NCI-H748 treated with DMSO at 0.1 percent for 48 hours (cell line): ENCODE results near the gene IQCH.
A peak's percentile ranks its signal among the peaks of the same experiment; 100 is the strongest.
"Not testable (repeated sequence)": the region's sequence is repeated elsewhere in the genome, so short reads cannot be mapped to it uniquely, and the experiment has no call there.

Source experiments
- DNase-seq: peaks from one replicate; lab custom pipeline; 2025; lab: John Stamatoyannopoulos, UW

Gene IQCH

DNA sequence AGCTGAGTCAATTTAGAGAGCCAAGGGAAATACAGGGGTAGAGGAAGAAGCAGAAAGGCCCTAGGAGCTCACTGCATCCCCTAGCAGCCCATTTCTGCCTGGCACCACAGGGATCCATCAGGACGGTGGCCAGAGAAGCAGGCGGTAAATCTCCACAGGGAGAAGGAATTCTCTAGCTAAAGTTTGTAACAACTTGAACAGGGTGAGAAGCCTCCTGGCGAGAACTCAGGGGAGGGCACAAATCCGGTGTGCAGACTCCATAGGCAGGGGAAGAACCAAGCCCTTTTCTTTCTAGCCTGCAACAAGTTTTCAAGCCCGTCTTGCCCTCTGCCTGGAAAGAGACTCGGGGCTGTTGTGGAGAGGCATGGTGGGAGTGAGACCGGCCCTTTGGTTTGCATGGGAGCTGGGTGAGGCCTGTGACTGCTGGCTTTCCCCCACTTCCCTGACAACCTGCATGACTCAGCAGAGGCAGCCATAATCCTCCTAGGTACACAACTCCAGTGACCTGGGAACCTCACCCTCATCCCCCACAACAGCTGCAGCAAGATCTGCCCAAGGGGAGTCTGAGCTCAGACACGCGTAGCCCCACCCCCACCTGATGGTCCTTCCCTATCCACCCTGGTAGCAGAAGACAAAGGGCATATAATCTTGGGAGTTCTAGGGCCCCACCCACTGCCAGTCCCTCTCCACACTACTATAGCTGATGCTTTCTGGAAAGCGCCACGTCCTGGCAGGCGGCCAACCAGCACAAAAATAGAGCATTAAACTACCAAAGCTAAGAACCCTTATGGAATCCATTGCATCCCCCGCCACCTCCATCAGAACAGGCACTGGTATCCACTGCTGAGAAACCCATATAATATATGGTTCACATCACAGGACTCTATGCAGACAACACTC, 182.0 kb downstream of the IQCH start:
- peak; percentile 9 for DNase-seq

DNA sequence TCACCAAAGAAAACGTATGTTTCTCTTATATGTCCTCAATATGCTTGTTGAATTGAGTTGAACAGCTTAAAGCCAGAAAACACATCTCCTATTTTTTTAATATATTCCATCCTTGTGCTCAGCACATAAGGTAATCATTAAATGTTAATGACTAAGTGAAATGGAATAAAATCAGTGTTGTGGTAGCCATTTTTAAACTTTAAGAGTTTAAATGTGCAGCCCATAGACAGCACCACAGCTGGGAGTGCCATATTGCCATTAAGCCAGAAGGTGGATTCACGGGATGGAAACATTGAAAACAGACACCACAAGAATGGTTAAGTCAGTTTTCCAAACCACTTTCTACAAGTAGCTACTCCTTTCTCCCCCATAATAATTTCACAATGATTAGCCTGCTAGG, 189.5 kb downstream of the IQCH start:
- no peak for DNase-seq

DNA sequence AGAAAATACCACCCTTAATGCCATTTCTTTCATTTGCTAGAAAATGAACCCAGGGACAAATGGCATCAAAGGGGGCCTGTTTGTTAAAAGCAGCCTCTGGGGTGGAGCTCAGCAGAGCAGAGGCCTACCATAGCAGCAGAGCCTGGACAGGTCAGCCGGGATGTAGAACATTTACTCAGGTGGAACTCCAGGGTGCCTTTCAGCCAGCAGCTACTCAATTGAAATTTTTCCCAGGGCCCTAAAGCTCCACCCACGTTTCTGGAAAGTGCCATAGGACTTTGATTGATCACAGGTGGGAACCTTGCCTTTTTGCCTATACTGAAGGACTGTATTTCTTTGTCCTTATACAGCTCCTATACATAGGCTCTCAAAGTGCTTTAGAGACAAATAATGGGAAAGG, 191.9 kb downstream of the IQCH start:
- DNase-seq, result no peak

DNA sequence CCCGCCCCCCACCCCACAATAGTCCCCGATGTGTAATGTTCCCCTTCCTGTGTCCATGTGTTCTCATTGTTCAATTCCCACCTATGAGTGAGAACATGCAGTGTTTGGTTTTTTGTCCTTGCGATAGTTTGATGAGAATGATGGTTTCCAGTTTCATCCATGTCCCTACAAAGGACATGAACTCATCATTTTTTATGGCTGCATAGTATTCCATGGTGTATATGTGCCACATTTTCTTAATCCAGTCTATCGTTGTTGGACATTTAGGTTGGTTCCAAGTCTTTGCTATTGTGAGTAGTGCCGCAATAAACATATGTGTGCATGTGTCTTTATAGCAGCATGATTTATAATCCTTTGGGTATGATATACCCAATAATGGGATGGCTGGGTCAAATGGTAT, 193.8 kb downstream of the IQCH start:
- not testable (repeated sequence) for DNase-seq

DNA sequence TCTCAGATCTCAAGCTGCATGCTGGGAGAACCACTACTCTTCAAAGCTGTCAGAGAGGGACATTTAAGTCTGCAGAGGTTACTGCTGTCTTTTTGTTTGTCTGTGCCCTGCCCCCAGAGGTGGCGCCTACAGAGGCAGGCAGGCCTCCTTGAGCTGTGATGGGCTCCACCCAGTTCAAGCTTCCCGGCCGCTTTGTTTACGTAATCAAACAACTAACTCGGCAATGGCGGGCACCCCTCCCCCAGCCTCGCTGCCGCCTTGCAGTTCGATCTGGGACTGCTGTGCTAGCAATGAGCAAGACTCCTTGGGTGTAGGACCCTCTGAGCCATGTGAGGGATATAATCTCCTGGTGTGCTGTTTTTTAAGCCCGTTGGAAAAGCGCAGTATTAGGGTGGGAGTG, 199.1 kb downstream of the IQCH start:
- not testable (repeated sequence) for DNase-seq

DNA sequence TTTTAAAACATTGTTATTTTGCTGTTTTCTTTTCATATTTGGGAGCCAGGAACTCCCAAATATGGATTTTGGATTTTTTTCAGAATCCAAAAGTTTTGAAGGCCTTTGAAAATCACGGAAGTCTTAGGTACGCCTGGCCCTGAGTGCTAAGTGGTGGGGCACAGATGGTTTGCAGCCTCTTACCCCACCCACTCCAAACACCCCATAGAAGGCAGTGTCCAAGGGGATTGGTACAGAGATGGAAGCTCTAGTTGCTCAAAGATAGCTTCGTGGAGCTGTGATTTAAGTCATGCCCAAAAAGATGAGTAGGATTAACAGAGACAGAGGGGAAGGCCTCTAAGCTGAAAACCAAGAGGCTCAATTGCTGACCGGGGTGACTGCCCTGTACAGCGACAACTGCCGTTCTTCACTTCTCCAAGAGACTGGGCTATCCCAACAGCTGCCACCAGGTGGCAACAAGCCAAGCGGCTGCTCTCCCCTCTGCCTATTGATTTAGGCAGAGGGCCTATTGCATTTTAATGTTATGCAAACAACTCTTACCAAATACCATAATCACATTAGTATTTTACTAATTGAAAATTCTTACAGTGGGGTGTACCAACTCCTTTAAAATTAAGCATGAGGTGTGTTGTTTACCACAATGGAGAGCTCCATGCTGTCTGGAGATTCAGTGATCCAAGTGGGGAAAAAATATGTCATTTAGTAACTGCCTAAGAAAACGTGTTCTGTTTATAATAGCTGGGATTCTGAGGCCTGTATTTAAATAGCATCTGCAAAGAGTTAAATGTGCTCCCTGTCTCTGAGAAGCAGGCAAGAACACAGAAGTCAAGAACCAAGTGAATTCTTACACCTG, 202.3 kb downstream of the IQCH start:
- DNase-seq, result peak; percentile 43

DNA sequence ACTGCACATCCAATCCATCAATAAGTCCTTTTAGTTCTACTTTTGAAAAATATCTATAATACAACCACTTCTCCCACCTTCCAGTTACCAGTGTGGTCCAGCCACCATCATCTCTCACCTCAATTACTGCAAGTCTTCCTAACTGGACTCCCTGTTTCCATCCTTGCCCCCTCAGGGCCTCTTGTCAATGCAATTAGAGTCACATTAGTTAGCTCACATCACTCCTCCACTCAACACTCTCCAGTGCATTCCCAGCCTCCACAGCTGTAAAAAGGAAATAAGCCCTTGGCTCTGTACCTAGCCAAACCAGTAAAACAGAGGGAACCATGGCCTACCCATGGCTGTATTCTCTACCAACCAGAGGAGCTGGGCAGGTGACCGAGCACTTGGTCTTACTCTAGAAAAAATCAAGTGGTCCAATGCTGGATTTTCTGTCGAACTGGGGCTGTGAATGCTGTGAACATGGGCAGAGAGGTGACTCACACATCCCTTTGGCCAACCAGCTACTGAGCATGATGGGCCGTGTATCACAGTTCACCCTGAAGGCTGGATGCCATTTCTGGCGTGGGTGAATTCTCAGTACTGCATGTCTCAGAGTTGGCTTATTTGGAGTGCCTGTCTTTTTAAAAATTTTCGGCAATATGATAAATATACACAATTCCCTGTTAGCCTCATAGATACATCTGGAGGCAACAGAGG, 203.9 kb downstream of the IQCH start:
- no peak for DNase-seq

DNA sequence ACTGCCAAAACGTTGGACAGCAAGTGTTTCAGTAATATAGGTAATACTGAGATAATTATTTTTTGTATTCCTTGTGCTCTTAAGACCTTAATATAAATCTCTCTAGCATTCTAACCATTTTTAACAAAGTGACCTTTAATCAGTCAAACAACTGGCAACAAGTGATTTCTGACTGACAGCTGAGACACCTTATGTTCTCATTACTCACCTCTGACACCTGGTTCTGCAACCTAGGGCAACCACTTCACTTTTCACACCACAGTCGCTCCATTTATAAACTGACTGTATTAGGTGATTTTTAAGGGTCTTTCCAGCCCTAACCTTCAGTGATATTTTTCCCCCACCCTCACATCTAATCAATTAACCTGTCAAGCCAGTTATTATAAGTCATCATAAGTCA, 205.9 kb downstream of the IQCH start:
- DNase-seq, result no peak

DNA sequence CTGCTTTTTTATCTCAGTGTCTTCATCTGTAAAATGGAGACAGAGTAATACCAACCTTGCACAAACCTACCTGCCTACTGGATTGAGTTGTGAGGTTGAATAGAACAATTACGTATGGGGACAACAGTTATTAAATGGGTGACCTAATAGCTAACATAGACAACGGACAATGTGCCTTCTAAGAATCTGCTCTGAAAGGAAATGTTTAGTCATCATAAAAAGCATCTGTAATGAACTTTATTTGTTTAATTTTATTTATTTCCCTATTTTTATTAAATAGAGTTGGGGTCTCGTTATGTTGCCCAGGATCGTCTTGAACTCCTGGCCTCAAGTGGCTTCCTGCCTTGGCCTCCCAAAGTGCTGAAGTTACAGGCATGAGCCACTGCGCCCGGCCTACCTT, 207.1 kb downstream of the IQCH start:
- no peak for DNase-seq

DNA sequence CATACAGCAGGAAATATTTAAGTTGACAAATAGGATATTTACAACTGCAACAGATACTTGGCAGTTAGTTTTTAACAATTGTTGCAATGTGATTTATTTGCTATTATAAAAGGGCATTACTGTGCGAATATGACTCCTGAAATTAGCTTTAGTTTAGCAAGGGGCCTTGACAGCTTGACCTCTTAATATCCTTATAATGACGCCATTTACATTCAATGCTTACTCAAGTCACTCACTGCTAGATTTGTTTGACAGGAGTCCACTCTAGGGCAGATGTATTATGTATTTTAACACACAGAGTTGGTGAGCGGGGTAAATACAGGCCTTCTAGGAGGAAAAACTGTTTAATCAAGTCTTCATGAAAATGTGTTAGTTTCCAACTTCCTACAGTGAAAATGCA, 208.3 kb downstream of the IQCH start:
- no peak for DNase-seq

DNA sequence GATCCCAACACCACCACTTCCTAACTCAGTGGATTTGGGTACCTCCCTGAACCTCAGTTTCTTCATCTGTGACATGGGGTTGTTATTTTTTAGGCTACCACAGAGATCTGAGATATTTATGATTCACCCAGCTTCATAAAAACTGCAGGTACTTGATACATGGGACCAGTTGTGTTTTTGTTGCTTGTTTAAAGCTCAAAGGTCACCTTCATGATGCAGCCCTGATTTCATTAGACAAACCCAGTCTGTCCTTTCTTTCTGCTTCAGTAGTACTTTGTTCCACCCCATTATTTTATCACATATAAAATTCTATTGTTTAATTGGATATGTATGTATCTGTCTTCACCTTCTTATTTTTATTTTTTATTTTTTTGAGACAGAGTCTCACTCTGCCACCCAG, 208.9 kb downstream of the IQCH start:
- no peak for DNase-seq

DNA sequence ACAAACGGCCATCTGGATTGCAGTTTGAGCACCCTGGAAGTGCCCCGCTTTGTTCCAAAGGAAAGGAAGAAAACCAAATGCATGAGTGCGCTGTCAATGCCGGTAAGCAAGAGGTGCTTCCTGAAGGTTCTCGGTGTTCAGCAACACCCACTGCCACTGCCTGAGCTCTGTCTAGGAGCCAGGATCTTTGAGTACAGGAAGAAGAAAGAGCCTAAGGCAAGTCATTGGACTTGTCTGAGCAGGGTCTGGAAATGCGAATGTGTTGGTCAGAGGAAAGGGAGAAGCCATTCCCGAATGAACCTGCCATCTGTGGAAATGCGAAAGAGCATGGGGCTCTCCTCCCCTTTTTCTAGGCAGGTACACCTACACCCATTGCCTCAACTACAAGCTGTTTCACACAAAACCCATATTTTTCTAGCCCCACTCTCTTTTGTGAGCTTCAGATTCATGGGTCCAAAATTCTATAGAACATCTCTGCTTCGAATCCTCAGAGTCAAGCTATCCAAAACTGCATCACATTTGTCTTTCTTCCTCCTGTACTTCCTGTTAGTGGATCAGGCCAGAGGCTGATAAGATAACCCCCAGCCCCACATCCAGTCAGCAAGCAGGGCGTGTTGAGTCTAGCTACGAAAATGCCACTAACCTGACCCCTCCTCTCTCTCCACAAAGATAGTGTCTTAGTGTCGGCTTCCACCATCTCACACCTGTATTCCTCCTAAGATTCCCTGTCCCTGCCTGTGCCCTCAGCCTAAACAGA, 210.8 kb downstream of the IQCH start:
- no peak for DNase-seq

DNA sequence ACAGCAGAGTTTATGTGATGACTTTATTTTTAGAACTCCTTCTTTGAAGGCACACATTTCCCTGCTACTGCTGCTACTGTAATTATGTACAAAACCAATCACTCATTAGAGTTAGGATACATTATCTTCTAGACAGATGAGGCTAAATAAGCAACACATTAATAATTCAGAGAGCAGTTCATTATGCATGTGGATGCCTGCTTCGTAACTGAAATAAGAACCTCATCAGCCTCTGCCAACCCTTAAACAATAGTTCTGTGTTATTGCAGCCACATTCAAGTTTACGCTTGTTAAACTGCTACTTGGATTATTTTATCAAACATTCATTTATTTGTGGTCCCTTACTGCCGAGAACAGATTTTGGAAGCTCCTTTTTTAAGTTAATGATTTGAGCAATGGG, 213.8 kb downstream of the IQCH start:
- no peak for DNase-seq

DNA sequence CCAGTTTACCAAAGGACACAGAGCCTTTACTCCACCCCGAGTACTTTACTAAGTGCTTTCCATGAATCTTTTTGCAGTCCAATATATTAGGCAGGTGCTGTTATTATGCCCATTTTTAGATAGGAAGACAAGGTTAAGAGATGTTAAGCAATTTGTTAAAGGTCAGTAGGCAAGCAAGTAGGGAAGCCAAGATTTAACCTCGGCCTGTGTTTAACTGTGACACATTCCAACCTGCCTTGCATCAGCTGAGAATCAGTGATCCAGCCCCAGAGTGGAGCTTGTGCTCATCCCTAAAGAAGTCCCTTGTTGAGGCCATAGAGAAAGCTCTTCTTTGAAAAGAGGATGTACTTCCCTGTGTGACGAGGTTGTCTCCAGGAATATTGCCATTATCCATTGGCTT, 215.1 kb downstream of the IQCH start:
- DNase-seq, result no peak

DNA sequence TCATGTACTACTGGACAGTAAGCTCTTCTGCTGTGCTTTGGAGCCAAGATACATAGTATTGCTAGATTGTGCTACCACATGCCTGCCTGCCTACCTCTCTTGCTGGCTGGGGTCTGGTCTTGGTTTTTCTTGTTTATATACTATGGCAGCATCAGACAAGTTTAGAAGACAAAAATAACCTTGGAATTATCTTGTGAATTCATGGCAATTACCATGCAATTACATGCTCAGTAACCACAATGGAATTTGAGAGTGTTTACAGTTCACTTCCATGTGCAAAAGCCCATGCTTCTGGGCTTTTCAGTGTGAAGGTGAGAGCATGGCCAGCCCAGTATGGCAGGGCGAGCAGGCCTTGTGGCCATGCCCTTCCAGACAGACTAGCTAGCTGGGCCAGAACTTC, 218.4 kb downstream of the IQCH start:
- DNase-seq, result no peak

DNA sequence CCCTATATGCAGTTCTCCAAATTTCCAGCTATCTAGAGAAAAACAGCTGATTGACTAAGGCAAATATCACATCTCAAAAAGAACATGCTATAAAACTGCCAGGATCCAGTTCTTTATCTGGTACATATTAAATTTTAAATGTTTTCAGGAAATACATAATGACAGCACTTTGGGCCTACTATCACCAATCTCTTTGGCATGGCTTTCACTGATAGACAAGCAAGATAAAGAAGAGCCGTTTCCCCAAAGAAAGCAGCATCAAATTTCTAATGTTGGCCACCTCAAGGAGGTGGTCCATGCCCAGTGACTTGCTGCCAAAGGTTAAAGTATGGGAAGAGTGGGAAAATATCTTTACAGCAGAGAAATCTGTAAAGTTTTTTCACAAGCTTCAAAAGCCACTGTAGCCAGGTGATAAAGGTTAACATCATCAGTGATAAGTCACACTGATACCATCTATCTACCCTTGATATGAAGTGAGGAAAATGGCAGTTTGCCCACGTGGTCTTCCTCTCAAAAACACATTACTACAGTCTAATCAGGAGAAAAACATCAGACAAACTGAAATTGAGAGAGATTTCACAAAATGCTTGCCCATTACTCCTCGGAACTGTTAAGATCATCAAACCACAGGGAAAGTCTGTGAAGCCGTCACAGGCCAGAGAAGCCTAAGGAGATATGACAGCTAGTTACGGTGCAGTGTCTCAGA, 220.0 kb downstream of the IQCH start:
- DNase-seq, result no peak

DNA sequence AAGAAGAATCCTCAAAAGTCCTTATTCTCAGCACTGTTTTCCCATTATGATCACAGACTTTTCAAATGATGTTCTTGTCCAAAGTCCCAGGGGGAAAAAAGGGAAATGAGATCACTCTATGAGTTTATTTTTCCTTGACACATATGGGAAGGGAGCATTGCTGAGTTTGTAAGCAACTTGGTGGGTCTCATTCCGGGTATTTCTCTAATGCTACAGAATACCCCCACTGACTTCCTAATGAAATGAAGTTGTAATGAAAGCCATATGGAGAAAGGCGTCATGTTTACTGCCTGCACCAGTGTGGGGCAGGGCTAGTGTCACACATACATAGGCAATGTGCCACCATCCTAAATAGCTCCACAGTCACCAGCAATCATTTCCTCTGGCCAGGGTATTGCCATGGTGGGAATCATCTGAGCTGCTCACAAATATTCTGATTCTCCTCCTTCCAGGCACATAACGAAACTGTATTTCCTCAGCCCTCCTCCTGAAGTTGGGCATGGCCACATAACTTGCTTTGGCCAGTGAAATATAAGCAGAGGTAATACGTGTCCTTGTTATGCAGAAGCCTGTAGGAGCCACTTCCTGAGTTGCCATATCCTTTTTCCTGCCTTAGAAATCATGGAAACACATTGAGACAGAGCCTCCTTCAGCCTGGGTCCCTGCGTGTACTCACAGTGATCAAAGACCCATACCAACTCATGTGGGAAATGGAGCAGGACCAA, 225.4 kb downstream of the IQCH start:
- DNase-seq, result no peak

DNA sequence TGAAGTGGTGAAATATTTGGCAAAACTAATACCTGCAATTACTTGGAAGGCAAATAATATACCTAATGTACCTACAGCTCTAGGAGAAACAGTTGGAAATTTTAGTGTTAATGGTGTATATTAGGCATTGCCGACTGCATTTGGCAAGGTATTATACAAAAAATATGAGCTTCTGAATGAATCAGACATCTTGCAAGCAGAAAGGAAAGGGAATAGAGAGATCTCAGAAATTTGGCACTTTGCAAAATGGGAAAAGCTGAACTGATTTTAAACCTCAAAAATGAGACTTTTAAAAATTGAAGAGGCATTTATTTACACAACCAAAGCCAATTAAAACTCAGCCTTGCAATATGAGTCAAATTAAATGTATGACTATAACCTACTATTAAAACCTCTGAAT, 226.2 kb downstream of the IQCH start:
- DNase-seq, result no peak

DNA sequence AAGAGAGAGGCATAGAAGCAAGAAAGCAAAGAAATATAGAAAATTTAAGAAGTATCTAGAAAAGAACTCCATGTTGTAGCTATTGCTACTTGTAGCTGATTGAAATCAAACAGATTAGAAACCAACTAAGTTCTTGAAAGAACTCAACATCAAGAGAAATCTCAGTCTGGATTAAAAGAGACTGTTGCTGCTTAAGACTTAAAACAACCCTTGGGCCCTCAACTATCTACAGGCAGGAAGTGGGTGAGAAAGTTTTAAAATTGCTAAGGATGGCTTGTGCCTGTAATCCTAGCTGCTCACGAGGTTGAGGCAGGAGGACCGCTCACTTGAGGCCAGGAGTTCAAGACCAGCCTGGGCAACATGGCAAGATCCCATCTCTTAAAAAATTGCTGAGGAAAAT, 227.1 kb downstream of the IQCH start:
- no peak for DNase-seq

DNA sequence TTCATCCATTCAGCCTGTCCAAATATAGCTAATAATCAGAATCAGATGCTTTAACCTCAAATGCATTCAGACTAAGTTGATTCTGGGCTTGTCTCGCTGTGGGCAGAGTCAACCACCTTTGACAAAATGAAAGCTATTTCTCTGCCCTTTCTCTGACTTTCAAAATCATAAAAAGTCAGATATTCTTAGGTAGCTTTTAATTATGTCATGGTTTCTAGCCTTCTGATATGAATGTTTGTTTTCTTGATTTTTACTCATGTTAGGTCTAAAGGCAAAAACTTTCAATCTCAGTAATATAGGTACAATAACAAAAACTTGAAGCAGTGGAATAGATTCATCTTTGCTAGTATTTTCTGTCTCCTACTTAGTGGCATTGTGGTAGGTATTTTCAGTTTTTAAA, 241.0 kb downstream of the IQCH start:
- DNase-seq, result no peak
